GM12874 (cell line): ENCODE measurements around the gene PPP2R5C.

Source experiments
- TF ChIP-seq, protein P1 (sequence below): IDR thresholded peaks from 2 replicates; pipeline ENCODE4 v1.5.1; 2011; ENCODE audit warnings: low read depth, mild to moderate bottlenecking, control low read depth, low read length, moderate library complexity; ENCODE audit not compliant: insufficient read depth

The PPP2R5C gene

DNA sequence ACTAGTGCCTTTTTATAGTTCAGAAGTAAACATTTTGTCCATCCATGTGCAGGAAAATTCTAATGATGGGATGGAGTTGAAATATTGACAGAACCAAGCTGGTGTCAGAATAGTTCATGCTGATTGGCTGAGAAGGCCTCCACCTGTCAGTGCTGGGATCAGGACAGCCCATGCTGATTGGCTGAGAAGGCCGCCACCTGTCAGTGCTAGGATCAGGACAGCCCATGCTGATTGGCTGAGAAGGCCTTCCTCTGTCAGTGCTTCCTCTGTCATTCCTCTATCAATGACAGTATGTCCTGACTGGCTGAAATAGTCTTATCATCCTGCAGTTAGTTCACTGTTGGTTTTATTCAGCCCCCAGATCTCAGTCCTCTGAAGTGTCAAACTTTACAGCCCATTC lies 95.7 kb downstream of the PPP2R5C start:
- TF ChIP-seq, protein P1, sequence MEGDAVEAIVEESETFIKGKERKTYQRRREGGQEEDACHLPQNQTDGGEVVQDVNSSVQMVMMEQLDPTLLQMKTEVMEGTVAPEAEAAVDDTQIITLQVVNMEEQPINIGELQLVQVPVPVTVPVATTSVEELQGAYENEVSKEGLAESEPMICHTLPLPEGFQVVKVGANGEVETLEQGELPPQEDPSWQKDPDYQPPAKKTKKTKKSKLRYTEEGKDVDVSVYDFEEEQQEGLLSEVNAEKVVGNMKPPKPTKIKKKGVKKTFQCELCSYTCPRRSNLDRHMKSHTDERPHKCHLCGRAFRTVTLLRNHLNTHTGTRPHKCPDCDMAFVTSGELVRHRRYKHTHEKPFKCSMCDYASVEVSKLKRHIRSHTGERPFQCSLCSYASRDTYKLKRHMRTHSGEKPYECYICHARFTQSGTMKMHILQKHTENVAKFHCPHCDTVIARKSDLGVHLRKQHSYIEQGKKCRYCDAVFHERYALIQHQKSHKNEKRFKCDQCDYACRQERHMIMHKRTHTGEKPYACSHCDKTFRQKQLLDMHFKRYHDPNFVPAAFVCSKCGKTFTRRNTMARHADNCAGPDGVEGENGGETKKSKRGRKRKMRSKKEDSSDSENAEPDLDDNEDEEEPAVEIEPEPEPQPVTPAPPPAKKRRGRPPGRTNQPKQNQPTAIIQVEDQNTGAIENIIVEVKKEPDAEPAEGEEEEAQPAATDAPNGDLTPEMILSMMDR, result no peak

DNA sequence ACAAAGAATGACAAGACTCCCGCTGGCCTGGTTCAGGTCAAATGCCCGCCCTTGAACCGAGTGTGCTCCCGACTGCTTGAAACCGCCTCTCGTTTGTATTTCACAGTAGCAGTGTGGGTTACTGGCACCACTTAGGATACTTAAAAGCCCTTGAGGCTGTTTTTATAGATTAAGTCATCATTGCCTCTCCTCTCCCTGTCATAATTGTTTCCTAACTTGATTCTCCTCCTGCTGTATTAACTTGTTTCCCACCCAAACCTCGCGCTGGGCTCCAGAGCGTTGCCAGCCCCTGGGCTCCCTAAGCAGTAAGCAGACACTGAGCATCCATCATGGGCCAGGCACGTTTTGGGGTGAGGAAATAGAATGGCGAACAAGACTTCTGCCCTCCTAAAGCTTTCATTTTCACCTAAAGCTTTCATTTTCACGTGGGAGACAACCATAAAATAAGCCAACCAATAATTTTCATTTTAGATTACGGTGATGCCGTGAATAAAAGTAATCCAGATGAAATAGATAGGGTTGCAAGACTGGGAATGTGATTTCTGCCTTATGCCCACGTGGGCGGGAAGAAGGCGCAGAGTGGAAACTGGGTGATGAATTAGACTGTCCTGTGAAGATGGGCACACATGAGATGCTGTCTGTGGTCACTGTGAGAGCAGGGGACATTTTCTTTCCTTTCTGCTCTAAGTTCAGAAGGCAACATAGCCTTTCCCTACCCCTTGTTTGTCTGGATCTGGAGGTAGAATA lies 97.5 kb downstream of the PPP2R5C start:
- TF ChIP-seq, protein P1, result no peak

DNA sequence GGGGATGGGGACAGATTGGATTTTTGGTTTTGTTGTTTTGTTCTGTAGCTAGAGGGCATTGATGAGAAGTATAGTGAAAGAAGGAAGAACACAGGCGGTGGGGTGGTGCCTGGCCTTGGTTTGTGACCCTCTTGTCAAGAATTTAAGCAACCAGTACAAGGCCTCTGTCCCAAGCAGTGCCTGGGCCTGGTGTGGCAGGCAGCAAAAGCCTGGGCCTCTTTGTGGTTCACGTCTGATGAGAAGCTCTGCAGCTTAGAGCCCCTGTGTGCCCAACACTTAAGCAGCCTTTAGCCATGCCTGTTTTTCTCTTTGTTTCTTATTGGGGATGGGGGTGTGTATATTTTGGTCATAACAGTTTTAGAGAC lies 98.0 kb downstream of the PPP2R5C start:
- TF ChIP-seq, protein P1, result no peak

DNA sequence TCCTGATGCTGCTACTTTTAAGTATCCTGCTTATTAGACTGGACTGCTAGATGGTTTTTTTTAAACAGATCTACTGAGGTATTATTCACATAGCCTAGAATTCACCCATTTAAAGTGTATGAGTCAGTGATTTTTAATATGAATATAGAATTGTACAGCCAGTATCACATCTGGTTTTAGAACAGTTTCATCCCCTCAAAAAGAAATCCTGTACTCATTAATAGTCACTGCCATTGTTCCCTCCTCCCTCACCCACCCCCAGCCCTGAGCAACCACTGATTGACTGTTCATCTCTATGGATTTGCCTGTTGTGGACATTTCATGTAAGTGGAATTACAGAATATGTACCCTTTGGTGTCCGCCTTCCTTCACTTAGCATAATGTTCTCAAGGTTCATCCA lies 98.4 kb downstream of the PPP2R5C start:
- TF ChIP-seq, protein P1, result no peak

DNA sequence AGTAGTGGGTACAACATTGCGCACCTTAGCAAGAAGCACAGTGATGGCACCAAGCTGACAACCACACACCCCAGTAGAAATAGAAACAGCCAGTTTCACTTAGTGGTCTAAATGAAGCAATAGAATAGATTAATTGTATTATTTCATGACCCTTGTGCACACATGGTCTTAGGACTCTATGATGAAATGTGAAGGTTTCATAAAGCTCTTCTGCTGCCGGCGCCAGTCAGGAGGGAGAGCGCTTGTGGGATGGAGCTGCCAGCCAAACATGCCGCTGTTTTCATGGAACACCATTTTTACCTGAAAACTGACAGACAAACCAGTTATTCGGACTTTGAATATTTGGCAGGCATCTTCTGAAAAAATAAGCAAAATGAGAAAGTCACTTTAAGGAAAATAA lies 100.0 kb downstream of the PPP2R5C start:
- TF ChIP-seq, protein P1, result no peak

DNA sequence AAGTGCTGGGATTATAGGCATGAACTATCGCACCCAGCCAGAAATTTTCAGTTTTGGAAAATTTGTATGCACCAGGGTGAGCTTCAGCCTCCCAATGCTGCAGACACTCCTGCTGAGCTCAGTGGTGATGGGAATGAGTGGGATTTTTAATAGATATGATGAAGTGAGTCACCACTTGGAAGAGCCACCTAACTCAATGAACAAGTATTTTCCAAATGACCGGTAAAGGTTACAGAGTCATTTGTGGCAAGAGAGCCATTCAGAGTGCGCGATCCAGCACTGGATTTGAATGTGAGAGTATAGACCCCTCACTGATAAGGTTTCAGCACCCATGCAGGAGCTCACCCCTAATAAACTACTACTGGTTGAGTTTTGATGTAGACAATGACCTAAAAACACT lies 100.7 kb downstream of the PPP2R5C start:
- TF ChIP-seq, protein P1, result no peak

DNA sequence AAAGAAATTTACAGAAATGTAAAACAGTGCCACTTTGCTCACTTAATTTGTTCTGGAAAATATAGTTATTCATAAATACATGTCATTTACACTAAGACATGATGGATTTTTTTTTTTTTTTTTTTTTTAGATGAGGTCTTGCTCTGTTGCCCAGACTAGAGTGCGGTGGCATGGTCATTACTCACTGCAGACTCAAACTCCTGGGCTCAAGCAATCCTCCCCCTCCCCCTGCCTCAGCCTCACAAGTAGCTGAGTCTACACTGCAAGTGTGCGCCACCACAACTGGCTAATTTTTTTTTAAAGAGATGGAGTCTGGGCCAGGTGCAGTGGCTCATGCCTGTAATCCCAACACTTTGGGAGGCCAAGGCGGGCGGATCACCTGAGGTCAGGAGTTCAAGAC lies 101.2 kb downstream of the PPP2R5C start:
- TF ChIP-seq, protein P1, result no peak
